ENCODE results near the gene CDKN2D.

DNA sequence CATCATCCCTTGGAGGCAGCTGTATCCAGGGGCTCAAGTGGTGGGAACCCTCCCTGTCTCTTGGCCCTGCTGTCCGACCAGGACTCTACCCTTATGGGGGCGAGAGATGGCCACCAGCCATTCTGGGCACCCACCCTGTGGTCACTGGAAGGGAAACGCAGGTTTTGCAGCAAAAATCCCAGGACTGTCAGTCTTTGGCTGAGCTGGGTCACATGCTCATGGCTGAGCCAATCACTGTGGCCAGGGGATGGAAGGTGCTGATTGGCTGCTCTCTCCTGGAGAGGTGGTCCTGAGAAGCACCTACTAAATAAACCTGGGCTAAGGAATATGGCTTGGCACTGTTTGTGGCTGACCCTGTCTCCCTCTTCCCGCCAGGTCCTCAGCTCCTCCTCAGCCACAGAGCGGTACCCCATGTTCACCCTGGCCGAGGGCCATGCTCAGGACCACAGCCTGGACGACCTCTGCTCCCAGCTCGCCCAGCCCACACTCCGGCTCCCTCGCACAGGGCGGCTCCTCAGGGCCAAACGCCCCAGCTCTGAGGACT lies 16.2 kb downstream of the CDKN2D start:
- TF ChIP-seq EZH2 (IDR thresholded peaks at IDR 0.05; ENCODE audit: insufficient read depth, poor library complexity, severe bottlenecking), result no peak
- TF ChIP-seq EZH2phosphoT487 (IDR thresholded peaks at IDR 0.05; ENCODE audit: insufficient read depth, low read depth), result no peak
